HEK293T (cell line): Measurements from ENCODE around the gene SNRNP27.

ENCODE experiments used
- CTCF ChIA-PET: fragments of 350-600 bp; formaldehyde crosslinking; extraction: SDS; loops from one replicate; lab custom pipeline; 2021; ENCODE audit warnings: antibody characterized with exemption, inconsistent platforms; lab: Yijun Ruan, JAX
- POLR2A ChIA-PET: fragments of 350-600 bp; formaldehyde crosslinking; extraction: SDS; loops from one replicate; lab custom pipeline; 2020; ENCODE audit warnings: antibody characterized with exemption, inconsistent platforms; lab: Yijun Ruan, JAX
- DNase-seq: peaks from one replicate; pipeline ENCODE4 v3.0.0; 2012; ENCODE audit warnings: mixed read lengths; ENCODE audit errors: extremely low spot score
- ARNT ChIP-seq: fragments of 450-650 bp; IDR thresholded peaks from 2 replicates; pipeline ENCODE4 v1.6.1; 2017; ENCODE audit warnings: mild to moderate bottlenecking
- BHLHE40 ChIP-seq: fragments of 450-650 bp; IDR thresholded peaks from 2 replicates; pipeline ENCODE4 v1.6.1; 2016; ENCODE audit warnings: mild to moderate bottlenecking, moderate library complexity, borderline replicate concordance
- HDGF ChIP-seq: fragments of 450-650 bp; IDR thresholded peaks from 2 replicates; pipeline ENCODE4 v1.6.1; 2017; ENCODE audit warnings: antibody characterized with exemption, borderline replicate concordance
- LEF1 ChIP-seq: fragments of 450-650 bp; IDR thresholded peaks from 2 replicates; pipeline ENCODE4 v1.6.1; 2017; ENCODE audit warnings: mild to moderate bottlenecking, borderline replicate concordance
- PKNOX1 ChIP-seq: fragments of 450-650 bp; IDR thresholded peaks from 2 replicates; pipeline ENCODE4 v1.6.1; 2016
- SP1 ChIP-seq: fragments of 450-650 bp; IDR thresholded peaks from 2 replicates; pipeline ENCODE4 v1.6.1; 2017
- SUZ12 ChIP-seq: fragments of 450-650 bp; IDR thresholded peaks from 2 replicates; pipeline ENCODE4 v1.6.1; 2016; ENCODE audit warnings: mild to moderate bottlenecking

Gene SNRNP27

DNA sequence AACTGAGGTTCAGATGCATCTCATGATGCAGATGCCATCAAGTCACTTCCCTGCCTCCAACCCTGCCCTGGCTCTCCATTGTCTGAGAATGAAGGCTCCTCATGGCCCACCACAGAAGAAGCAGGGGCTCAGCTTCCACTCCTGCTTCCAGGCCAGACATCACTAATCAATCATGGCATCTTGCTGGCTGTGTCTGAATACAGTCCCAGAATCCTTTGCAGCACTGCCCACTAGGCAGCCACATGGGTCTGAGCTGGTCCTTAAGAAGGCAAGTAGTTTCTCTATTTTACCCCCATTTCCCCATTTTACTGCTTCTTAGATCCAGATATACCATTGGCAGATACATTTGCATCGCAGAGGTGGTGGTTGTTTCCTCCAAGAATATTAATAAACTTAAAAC is 60.3 kb downstream of the SNRNP27 start:
- TF ChIP-seq LEF1 (no peak), SP1 (no peak), ARNT (no peak), BHLHE40 (no peak), HDGF (no peak), SUZ12 (no peak), PKNOX1 (no peak)
- ChIA-PET POLR2A (no interaction called here), CTCF (interaction anchor here (0.5 kb wide), 1 partner anchor 191 kb away, joined by 3 read pairs; no protein-coding TSS in a partner anchor)
- DNase-seq: no peak
